Testis (tissue), 3 donors: ENCODE data around the gene NDFIP1. TPM values are rescaled to one million over a fixed set of nuclear protein-coding genes. Genes with fewer than 3 reads are reported as not detected.

Experiments
- DNase-seq: peaks from one replicate; pipeline ENCODE4 v3.0.0-alpha.2; 2019
- H3K27ac ChIP-seq, 2 donors: fragments of 200-600 bp; sonication (generic); one replicate each; pipeline ENCODE4 v1.5.1; 2019
- H3K27me3 ChIP-seq: fragments of 200-600 bp; sonication (generic); one replicate; pipeline ENCODE4 v1.5.1; 2019
- H3K36me3 ChIP-seq: fragments of 200-600 bp; sonication (generic); one replicate; pipeline ENCODE4 v1.5.1; 2017; ENCODE audit warnings: low read depth; ENCODE audit errors: missing control alignments
- H3K4me1 ChIP-seq: fragments of 200-600 bp; sonication (generic); one replicate; pipeline ENCODE4 v1.5.1; 2019
- H3K4me3 ChIP-seq, 2 donors: fragments of 200-600 bp; sonication (generic); one replicate each; pipeline ENCODE4 v1.5.1; 2017 to 2019
- H3K9me3 ChIP-seq: fragments of 200-600 bp; sonication (generic); one replicate; pipeline ENCODE4 v1.5.1; 2017
- CTCF ChIP-seq, 3 experiments: fragments of 450-650 bp in 2 of 3; fragments of 200-600 bp in 1 of 3; sonication (generic) in 1 of 3; IDR thresholded peaks; one replicate each; pipeline ENCODE4 v1.5.1; 2016 to 2019; ENCODE audit warnings: antibody characterized with exemption in 3 of 3, mild to moderate bottlenecking in 2 of 3, moderate library complexity in 1 of 3
- POLR2A ChIP-seq: fragments of 450-650 bp; IDR thresholded peaks from one replicate; pipeline ENCODE4 v1.6.1; 2017; ENCODE audit warnings: antibody characterized with exemption, mild to moderate bottlenecking, moderate library complexity
- WGBS, 2 donors: methylation state at CpG; one replicate each; pipeline ENCODE4 v1.1.5; 2018; 5-methylcytosine and 5-hydroxymethylcytosine counted together
- intact Hi-C: fragments of 100-400 bp; cut with DNase I; formaldehyde crosslinking; loops from one replicate; pipeline ENCODE4 v1.15.1; 2023; ENCODE audit warnings: low total_unique reads
- polyA plus RNA-seq: library from polyadenylated mRNA; stranded (reverse); fragments of 350-450 nt; fragmentation: Illumina TruSeq; extraction: RNeasy Lipid Tissue Mini Kit (QIAGEN cat#74804); gene quantifications from one replicate; pipeline ENCODE4 v1.2.3, GENCODE V29; 2014; ENCODE audit warnings: low read depth, low replicate concordance; ENCODE audit not compliant: insufficient read depth
- total RNA-seq, 2 donors: library from RNA; depleted of rRNA; stranded (reverse); fragments of >200 nt; gene quantifications; one replicate each; pipeline ENCODE4 v1.2.3, GENCODE V29; 2016

Gene NDFIP1
- total and polyA plus RNA-seq, 3 donors from 2014 or later = 88.7 to 319 (median 292) TPM

- Histone ChIP-seq H3K4me3 (no peak overlapping the region), H3K4me1 (peaks cover 7% of the 10 kb centered on the region), H3K27me3 (no peaks in the 10 kb centered on the region), H3K27ac (no peak overlapping the region), H3K9me3 (no peaks in the 10 kb centered on the region), H3K36me3 (no peaks in the 10 kb centered on the region)
- intact Hi-C loops = no loop called here
- TF ChIP-seq POLR2A (no peak), CTCF (IDR thresholded peaks at IDR 0.05) (no peak)
- WGBS, 2 donors = 85 to 87% methylated on average over 3 of the region's 3 CpGs
- DNase-seq = no peak
Observed at GRCh38 chr5:142168365-142168764, 59.8 kb downstream of the NDFIP1 start.

- no peaks in the 10 kb centered on the region for H3K9me3 ChIP-seq
- WGBS, 2 donors = 86 to 87% methylated on average over 6 of the region's 6 CpGs
- H3K27ac ChIP-seq = no peak overlapping the region
- no peaks in the 10 kb centered on the region for H3K36me3 ChIP-seq
- intact Hi-C loops = no loop called here
- H3K4me3 ChIP-seq = no peak overlapping the region
- no peak for DNase-seq
- no peak for TF ChIP-seq POLR2A
- TF ChIP-seq CTCF (IDR thresholded peaks at IDR 0.05) = no peak
- H3K4me1 ChIP-seq = peaks cover 7% of the 10 kb centered on the region
- no peaks in the 10 kb centered on the region for H3K27me3 ChIP-seq
Observed at GRCh38 chr5:142170254-142170953, 61.8 kb downstream of the NDFIP1 start.

- Histone ChIP-seq H3K4me1 (peaks cover 7% of the 10 kb centered on the region), H3K9me3 (no peaks in the 10 kb centered on the region), H3K36me3 (no peaks in the 10 kb centered on the region), H3K27ac (no peak overlapping the region), H3K27me3 (no peaks in the 10 kb centered on the region), H3K4me3 (no peak overlapping the region)
- no peak for DNase-seq
- WGBS, 2 donors = 86 to 90% methylated on average over 4 of the region's 4 CpGs
- intact Hi-C loops = no loop called here
- TF ChIP-seq POLR2A = no peak
- TF ChIP-seq CTCF (IDR thresholded peaks at IDR 0.05) = no peak
Observed at GRCh38 chr5:142171270-142171669, 62.7 kb downstream of the NDFIP1 start.

GRCh38 chr5:142175039-142175438 is 66.5 kb downstream of the NDFIP1 start:
- Histone ChIP-seq H3K4me3 (no peak overlapping the region), H3K27me3 (no peaks in the 10 kb centered on the region), H3K36me3 (no peaks in the 10 kb centered on the region), H3K4me1 (no peaks in the 10 kb centered on the region), H3K9me3 (no peaks in the 10 kb centered on the region), H3K27ac (no peak overlapping the region)
- TF ChIP-seq POLR2A (no peak), CTCF (IDR thresholded peaks at IDR 0.05) (no peak)
- peak; percentile 1 for DNase-seq
- intact Hi-C loops = no loop called here
- WGBS, 2 donors = 55 to 66% methylated on average over 2 to 3 of the region's 3 CpGs
